Measurements from ENCODE around the gene PIWIL4.
A peak's percentile ranks its signal among the peaks of the same experiment; 100 is the strongest.

PIWIL4 gene

DNA sequence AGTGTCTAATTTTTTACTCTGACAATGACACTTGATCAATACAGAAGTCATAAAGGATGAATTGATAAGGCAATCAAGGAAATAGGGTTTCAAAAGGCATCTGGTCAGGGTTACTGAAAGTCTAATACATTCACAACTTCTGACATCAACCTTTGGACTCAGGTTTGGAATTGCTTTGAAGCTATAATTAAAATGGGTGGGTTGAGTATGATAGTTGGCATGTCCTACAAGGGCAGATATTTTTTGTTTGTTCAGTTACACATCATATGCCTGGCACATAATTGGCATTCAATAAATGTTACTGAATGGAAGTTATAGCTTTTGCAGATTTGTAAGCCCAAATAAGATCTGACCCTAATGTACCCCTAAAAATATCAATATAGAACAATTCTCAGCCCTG, 30.8 kb upstream of the PIWIL4 start:
- Histone ChIP-seq H3K27me3 (ENCODE audit: control insufficient read depth, insufficient read depth, low read length) (no peaks in the 10 kb centered on the region), H3K4me3 (ENCODE audit: low read length) (no peak overlapping the region), H3K4me1 (ENCODE audit: control insufficient read depth, insufficient read depth, low read length) (peaks cover 41% of the 10 kb centered on the region), H3K9me3 (ENCODE audit: control insufficient read depth, low read length) (no peaks in the 10 kb centered on the region), H3K36me3 (ENCODE audit: control insufficient read depth, insufficient read depth, low read length) (no peaks in the 10 kb centered on the region), H3K9ac (ENCODE audit: low read length) (no peak overlapping the region)

- no peak overlapping the region for H3K9ac ChIP-seq (ENCODE audit: low read length)
- no peaks in the 10 kb centered on the region for H3K27me3 ChIP-seq (ENCODE audit: control insufficient read depth, insufficient read depth, low read length)
- H3K9me3 ChIP-seq (ENCODE audit: control insufficient read depth, low read length), result no peaks in the 10 kb centered on the region
- H3K36me3 ChIP-seq (ENCODE audit: control insufficient read depth, insufficient read depth, low read length), result no peaks in the 10 kb centered on the region
- peaks cover 47% of the 10 kb centered on the region for H3K4me1 ChIP-seq (ENCODE audit: control insufficient read depth, insufficient read depth, low read length)
- no peak overlapping the region for H3K4me3 ChIP-seq (ENCODE audit: low read length)
Measured at GRCh38 chr11:94537031-94537600, 30.1 kb upstream of the PIWIL4 start.

- H3K27me3 ChIP-seq (ENCODE audit: control insufficient read depth, insufficient read depth, low read length), result no peaks in the 10 kb centered on the region
- H3K9me3 ChIP-seq (ENCODE audit: control insufficient read depth, low read length), result no peaks in the 10 kb centered on the region
- H3K9ac ChIP-seq (ENCODE audit: low read length), result peak overlapping the region; percentile 35
- H3K4me1 ChIP-seq (ENCODE audit: control insufficient read depth, insufficient read depth, low read length), result peaks cover 57% of the 10 kb centered on the region
- no peaks in the 10 kb centered on the region for H3K36me3 ChIP-seq (ENCODE audit: control insufficient read depth, insufficient read depth, low read length)
- no peak overlapping the region for H3K4me3 ChIP-seq (ENCODE audit: low read length)
Measured at GRCh38 chr11:94539420-94539819, 27.7 kb upstream of the PIWIL4 start.

DNA sequence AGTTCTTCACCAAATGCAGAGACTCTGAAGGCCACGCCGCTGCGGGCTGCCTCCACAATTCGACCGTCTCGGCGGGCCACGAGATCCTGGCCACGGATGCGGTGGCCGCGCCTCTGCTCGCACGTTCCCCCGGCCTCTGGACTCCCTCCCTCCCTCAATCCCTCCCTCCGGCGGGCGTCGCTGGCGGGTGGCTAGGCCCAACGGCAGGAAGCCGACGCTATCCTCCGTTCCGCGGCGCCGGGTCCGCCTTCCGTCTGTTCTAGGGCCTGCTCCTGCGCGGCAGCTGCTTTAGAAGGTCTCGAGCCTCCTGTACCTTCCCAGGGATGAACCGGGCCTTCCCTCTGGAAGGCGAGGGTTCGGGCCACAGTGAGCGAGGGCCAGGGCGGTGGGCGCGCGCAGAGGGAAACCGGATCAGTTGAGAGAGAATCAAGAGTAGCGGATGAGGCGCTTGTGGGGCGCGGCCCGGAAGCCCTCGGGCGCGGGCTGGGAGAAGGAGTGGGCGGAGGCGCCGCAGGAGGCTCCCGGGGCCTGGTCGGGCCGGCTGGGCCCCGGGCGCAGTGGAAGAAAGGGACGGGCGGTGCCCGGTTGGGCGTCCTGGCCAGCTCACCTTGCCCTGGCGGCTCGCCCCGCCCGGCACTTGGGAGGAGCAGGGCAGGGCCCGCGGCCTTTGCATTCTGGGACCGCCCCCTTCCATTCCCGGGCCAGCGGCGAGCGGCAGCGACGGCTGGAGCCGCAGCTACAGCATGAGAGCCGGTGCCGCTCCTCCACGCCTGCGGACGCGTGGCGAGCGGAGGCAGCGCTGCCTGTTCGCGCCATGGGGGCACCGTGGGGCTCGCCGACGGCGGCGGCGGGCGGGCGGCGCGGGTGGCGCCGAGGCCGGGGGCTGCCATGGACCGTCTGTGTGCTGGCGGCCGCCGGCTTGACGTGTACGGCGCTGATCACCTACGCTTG, 23.2 kb upstream of the PIWIL4 start, which contains the start of gene FUT4:
Gene FUT4 (plus strand): TSS at position 227 of the 951 bp plus-strand sequence. CDS start 213 bp downstream, at position 440.
- Histone ChIP-seq H3K9ac (ENCODE audit: low read length) (peak within 1 kb of the TSS; percentile 85), H3K27me3 (ENCODE audit: control insufficient read depth, insufficient read depth, low read length) (no peaks in the 10 kb centered on the region), H3K36me3 (ENCODE audit: control insufficient read depth, insufficient read depth, low read length) (no peaks in the 10 kb centered on the region), H3K4me3 (ENCODE audit: low read length) (peak within 1 kb of the TSS; percentile 58), H3K9me3 (ENCODE audit: control insufficient read depth, low read length) (no peaks in the 10 kb centered on the region), H3K4me1 (ENCODE audit: control insufficient read depth, insufficient read depth, low read length) (peaks cover 39% of the 10 kb centered on the region)

DNA sequence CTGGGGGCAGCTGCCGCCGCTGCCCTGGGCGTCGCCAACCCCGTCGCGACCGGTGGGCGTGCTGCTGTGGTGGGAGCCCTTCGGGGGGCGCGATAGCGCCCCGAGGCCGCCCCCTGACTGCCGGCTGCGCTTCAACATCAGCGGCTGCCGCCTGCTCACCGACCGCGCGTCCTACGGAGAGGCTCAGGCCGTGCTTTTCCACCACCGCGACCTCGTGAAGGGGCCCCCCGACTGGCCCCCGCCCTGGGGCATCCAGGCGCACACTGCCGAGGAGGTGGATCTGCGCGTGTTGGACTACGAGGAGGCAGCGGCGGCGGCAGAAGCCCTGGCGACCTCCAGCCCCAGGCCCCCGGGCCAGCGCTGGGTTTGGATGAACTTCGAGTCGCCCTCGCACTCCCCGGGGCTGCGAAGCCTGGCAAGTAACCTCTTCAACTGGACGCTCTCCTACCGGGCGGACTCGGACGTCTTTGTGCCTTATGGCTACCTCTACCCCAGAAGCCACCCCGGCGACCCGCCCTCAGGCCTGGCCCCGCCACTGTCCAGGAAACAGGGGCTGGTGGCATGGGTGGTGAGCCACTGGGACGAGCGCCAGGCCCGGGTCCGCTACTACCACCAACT, 22.4 kb upstream of the PIWIL4 start:
- Histone ChIP-seq H3K4me1 (ENCODE audit: control insufficient read depth, insufficient read depth, low read length) (peaks cover 38% of the 10 kb centered on the region), H3K4me3 (ENCODE audit: low read length) (peak overlapping the region; percentile 26), H3K36me3 (ENCODE audit: control insufficient read depth, insufficient read depth, low read length) (no peaks in the 10 kb centered on the region), H3K9ac (ENCODE audit: low read length) (peak overlapping the region; percentile 85), H3K9me3 (ENCODE audit: control insufficient read depth, low read length) (no peaks in the 10 kb centered on the region), H3K27me3 (ENCODE audit: control insufficient read depth, insufficient read depth, low read length) (no peaks in the 10 kb centered on the region)

DNA sequence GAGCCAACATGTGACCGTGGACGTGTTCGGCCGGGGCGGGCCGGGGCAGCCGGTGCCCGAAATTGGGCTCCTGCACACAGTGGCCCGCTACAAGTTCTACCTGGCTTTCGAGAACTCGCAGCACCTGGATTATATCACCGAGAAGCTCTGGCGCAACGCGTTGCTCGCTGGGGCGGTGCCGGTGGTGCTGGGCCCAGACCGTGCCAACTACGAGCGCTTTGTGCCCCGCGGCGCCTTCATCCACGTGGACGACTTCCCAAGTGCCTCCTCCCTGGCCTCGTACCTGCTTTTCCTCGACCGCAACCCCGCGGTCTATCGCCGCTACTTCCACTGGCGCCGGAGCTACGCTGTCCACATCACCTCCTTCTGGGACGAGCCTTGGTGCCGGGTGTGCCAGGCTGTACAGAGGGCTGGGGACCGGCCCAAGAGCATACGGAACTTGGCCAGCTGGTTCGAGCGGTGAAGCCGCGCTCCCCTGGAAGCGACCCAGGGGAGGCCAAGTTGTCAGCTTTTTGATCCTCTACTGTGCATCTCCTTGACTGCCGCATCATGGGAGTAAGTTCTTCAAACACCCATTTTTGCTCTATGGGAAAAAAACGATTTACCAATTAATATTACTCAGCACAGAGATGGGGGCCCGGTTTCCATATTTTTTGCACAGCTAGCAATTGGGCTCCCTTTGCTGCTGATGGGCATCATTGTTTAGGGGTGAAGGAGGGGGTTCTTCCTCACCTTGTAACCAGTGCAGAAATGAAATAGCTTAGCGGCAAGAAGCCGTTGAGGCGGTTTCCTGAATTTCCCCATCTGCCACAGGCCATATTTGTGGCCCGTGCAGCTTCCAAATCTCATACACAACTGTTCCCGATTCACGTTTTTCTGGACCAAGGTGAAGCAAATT, 21.7 kb upstream of the PIWIL4 start:
- peak overlapping the region; percentile 26 for H3K4me3 ChIP-seq (ENCODE audit: low read length)
- no peaks in the 10 kb centered on the region for H3K36me3 ChIP-seq (ENCODE audit: control insufficient read depth, insufficient read depth, low read length)
- H3K9ac ChIP-seq (ENCODE audit: low read length), result peak overlapping the region; percentile 85
- H3K27me3 ChIP-seq (ENCODE audit: control insufficient read depth, insufficient read depth, low read length), result no peaks in the 10 kb centered on the region
- H3K4me1 ChIP-seq (ENCODE audit: control insufficient read depth, insufficient read depth, low read length), result peaks cover 30% of the 10 kb centered on the region
- no peaks in the 10 kb centered on the region for H3K9me3 ChIP-seq (ENCODE audit: control insufficient read depth, low read length)

- Histone ChIP-seq H3K9ac (ENCODE audit: low read length) (peak overlapping the region; percentile 85), H3K4me3 (ENCODE audit: low read length) (peak overlapping the region; percentile 26), H3K27me3 (ENCODE audit: control insufficient read depth, insufficient read depth, low read length) (no peaks in the 10 kb centered on the region), H3K9me3 (ENCODE audit: control insufficient read depth, low read length) (no peaks in the 10 kb centered on the region), H3K36me3 (ENCODE audit: control insufficient read depth, insufficient read depth, low read length) (no peaks in the 10 kb centered on the region), H3K4me1 (ENCODE audit: control insufficient read depth, insufficient read depth, low read length) (peaks cover 24% of the 10 kb centered on the region)
Measured at GRCh38 chr11:94546162-94546470, 21.1 kb upstream of the PIWIL4 start.

- Histone ChIP-seq H3K9ac (ENCODE audit: low read length) (peak overlapping the region; percentile 1), H3K9me3 (ENCODE audit: control insufficient read depth, low read length) (no peaks in the 10 kb centered on the region), H3K27me3 (ENCODE audit: control insufficient read depth, insufficient read depth, low read length) (no peaks in the 10 kb centered on the region), H3K36me3 (ENCODE audit: control insufficient read depth, insufficient read depth, low read length) (no peaks in the 10 kb centered on the region), H3K4me1 (ENCODE audit: control insufficient read depth, insufficient read depth, low read length) (peaks cover 21% of the 10 kb centered on the region), H3K4me3 (ENCODE audit: low read length) (peak overlapping the region; percentile 26)
Measured at GRCh38 chr11:94546886-94547285, 20.3 kb upstream of the PIWIL4 start.

GRCh38 chr11:94549146-94549545, 18.0 kb upstream of the PIWIL4 start:
- peaks cover 13% of the 10 kb centered on the region for H3K4me1 ChIP-seq (ENCODE audit: control insufficient read depth, insufficient read depth, low read length)
- H3K36me3 ChIP-seq (ENCODE audit: control insufficient read depth, insufficient read depth, low read length), result no peaks in the 10 kb centered on the region
- H3K4me3 ChIP-seq (ENCODE audit: low read length), result no peak overlapping the region
- no peak overlapping the region for H3K9ac ChIP-seq (ENCODE audit: low read length)
- H3K27me3 ChIP-seq (ENCODE audit: control insufficient read depth, insufficient read depth, low read length), result no peaks in the 10 kb centered on the region
- H3K9me3 ChIP-seq (ENCODE audit: control insufficient read depth, low read length), result no peaks in the 10 kb centered on the region

DNA sequence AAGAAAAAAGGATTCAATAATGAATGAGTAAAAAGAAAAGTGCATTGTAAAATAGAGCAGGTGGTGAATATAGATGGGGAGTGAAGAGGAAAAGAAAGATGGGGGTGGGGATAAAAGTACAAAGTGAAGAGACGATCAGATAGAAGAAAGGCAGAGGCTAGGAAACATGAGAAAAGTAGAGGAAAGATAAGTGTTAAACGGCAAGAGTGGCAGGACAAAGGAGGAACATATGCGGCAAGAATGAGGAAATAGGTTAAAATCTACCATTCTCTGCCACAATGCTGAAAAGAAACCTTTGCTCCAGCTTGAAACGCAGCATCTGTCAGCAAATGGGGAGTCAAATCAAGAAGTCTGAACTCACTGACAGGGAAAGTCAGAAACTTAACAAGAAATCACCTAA, 16.7 kb upstream of the PIWIL4 start:
- H3K9me3 ChIP-seq (ENCODE audit: control insufficient read depth, low read length), result no peaks in the 10 kb centered on the region
- no peaks in the 10 kb centered on the region for H3K36me3 ChIP-seq (ENCODE audit: control insufficient read depth, insufficient read depth, low read length)
- H3K27me3 ChIP-seq (ENCODE audit: control insufficient read depth, insufficient read depth, low read length), result no peaks in the 10 kb centered on the region
- no peak overlapping the region for H3K4me3 ChIP-seq (ENCODE audit: low read length)
- no peak overlapping the region for H3K9ac ChIP-seq (ENCODE audit: low read length)
- peaks cover 20% of the 10 kb centered on the region for H3K4me1 ChIP-seq (ENCODE audit: control insufficient read depth, insufficient read depth, low read length)

GRCh38 chr11:94553938-94554337, 13.2 kb upstream of the PIWIL4 start:
- Histone ChIP-seq H3K4me3 (ENCODE audit: low read length) (no peak overlapping the region), H3K9ac (ENCODE audit: low read length) (no peak overlapping the region), H3K36me3 (ENCODE audit: control insufficient read depth, insufficient read depth, low read length) (no peaks in the 10 kb centered on the region), H3K9me3 (ENCODE audit: control insufficient read depth, low read length) (no peaks in the 10 kb centered on the region), H3K27me3 (ENCODE audit: control insufficient read depth, insufficient read depth, low read length) (no peaks in the 10 kb centered on the region), H3K4me1 (ENCODE audit: control insufficient read depth, insufficient read depth, low read length) (peaks cover 19% of the 10 kb centered on the region)

Measured in mucosa of stomach (tissue), 1 donor.